Endothelial cell of umbilical vein (primary cell): ENCODE results near the gene POP5. TPM values are rescaled to one million over a fixed set of nuclear protein-coding genes. Genes with fewer than 3 reads are reported as not detected.
A peak's percentile ranks its signal among the peaks of the same experiment; 100 is the strongest.

ENCODE experiments used
- BruUV-seq: library from RNA; stranded (reverse); fragments of 400-500 nt; replicated peaks from 2 replicates; lab custom pipeline; 2021; lab: Mats Ljungman, UMichigan
- CTCF ChIA-PET: fragments of 300-600, 350-600 bp; sonication (Branson Sonifier 250); formaldehyde crosslinking; loops from one replicate; lab custom pipeline; 2021; ENCODE audit warnings: antibody characterized with exemption, inconsistent platforms; lab: Charles Lee
- POLR2A ChIA-PET: fragments of 300-600, 350-600 bp; sonication (Branson Sonifier 250); formaldehyde crosslinking; loops from one replicate; lab custom pipeline; 2021; ENCODE audit warnings: antibody characterized with exemption, inconsistent platforms; lab: Charles Lee
- DNase-seq: peaks from one replicate; pipeline ENCODE4 v3.0.0-alpha.2; 2011; ENCODE audit warnings: low read depth, low spot score
- FAIRE-seq: peaks from 2 replicates; lab custom pipeline; 2011; peaks lifted over from hg19 to GRCh38; lab: Jason Lieb, UNC
- H2AFZ ChIP-seq: 2 replicates; pipeline ENCODE4 v1.6.0; 2012; ENCODE audit warnings: low read depth, low read length, control low read depth, inconsistent platforms
- H3K27ac ChIP-seq: 2 replicates; pipeline ENCODE4 v1.5.1; 2011; ENCODE audit warnings: low read depth, mild to moderate bottlenecking, control low read depth, low read length, moderate library complexity; ENCODE audit not compliant: insufficient read depth
- H3K27me3 ChIP-seq, 2 experiments: 2 replicates each; pipeline versions ENCODE4 v1.6.0 to v1.6.1; 2011; ENCODE audit warnings: low read length in 2 of 2, mixed read lengths in 1 of 2; ENCODE audit not compliant: control insufficient read depth in 2 of 2, insufficient read depth in 2 of 2
- H3K36me3 ChIP-seq, 2 experiments: 2 replicates in 1 of 2; 3 replicates in 1 of 2; pipeline ENCODE4 v1.5.1; 2011; ENCODE audit warnings: low read length in 2 of 2, mild to moderate bottlenecking in 1 of 2, moderate library complexity in 1 of 2; ENCODE audit not compliant: control insufficient read depth in 2 of 2, insufficient read depth in 2 of 2; ENCODE audit errors: extremely low read depth in 1 of 2
- H3K4me1 ChIP-seq: 3 replicates; pipeline ENCODE4 v1.5.1; 2011; ENCODE audit warnings: mild to moderate bottlenecking, low read length; ENCODE audit not compliant: control insufficient read depth, insufficient read depth; ENCODE audit errors: extremely low read depth
- H3K4me2 ChIP-seq: 2 replicates; pipeline ENCODE4 v1.6.1; 2011; ENCODE audit warnings: low read length, control low read depth, mixed read lengths; ENCODE audit not compliant: insufficient read depth
- H3K4me3 ChIP-seq, 3 experiments: fragments of 200-600 bp in 1 of 3; sonication (generic), shearing (Covaris generic) in 1 of 3; replicated peaks in 1 of 3; 2 replicates each; pipeline ENCODE4 v1.5.1; 2011 to 2016; ENCODE audit warnings: control low read depth in 3 of 3, low read length in 3 of 3, mild to moderate bottlenecking in 2 of 3, inconsistent platforms in 1 of 3, low read depth in 1 of 3, moderate library complexity in 1 of 3; ENCODE audit not compliant: insufficient read depth in 1 of 3
- H3K79me2 ChIP-seq: 2 replicates; pipeline ENCODE4 v1.6.0; 2012; ENCODE audit warnings: low read length, inconsistent platforms; ENCODE audit not compliant: control insufficient read depth, insufficient read depth
- H3K9ac ChIP-seq: replicated peaks from 2 replicates; pipeline ENCODE3; 2011; ENCODE audit warnings: low read length, control low read depth; ENCODE audit not compliant: insufficient read depth; ENCODE audit errors: extremely low read depth
- H3K9me1 ChIP-seq: replicated peaks from 3 replicates; pipeline ENCODE4 v1.6.0; 2011; ENCODE audit warnings: mild to moderate bottlenecking, low read length; ENCODE audit not compliant: control insufficient read depth, insufficient read depth; ENCODE audit errors: extremely low read depth
- H3K9me3 ChIP-seq: replicated peaks from 2 replicates; pipeline ENCODE4 v1.5.1; 2012; ENCODE audit warnings: low read length, inconsistent platforms; ENCODE audit not compliant: control insufficient read depth, insufficient read depth
- H4K20me1 ChIP-seq: replicated peaks from 2 replicates; pipeline ENCODE3; 2011; ENCODE audit warnings: mild to moderate bottlenecking, low read length; ENCODE audit not compliant: control insufficient read depth, insufficient read depth; ENCODE audit errors: extremely low read depth
- JUN ChIP-seq: IDR thresholded peaks from 2 replicates; pipeline ENCODE4 v1.6.1; 2011; ENCODE audit warnings: borderline replicate concordance, low read depth; ENCODE audit not compliant: insufficient read length, insufficient read depth
- MAX ChIP-seq: IDR thresholded peaks from 2 replicates; pipeline ENCODE4 v1.6.1; 2011; ENCODE audit not compliant: insufficient read depth, insufficient read length
- POLR2A ChIP-seq: IDR thresholded peaks from 2 replicates; pipeline ENCODE4 v1.6.1; 2012; ENCODE audit warnings: low read depth, mild to moderate bottlenecking, control low read depth, low read length
- POLR2AphosphoS5 ChIP-seq: IDR thresholded peaks from 2 replicates; pipeline ENCODE4 v1.6.1; 2012; ENCODE audit warnings: low read depth, mild to moderate bottlenecking, control low read depth, low read length, moderate library complexity; ENCODE audit not compliant: insufficient read depth
- dilution Hi-C: fragments of 300-500 bp; cut with MboI; formaldehyde crosslinking; loops from one replicate; pipeline ENCODE4 v1.15.0; 2019; ENCODE audit warnings: low sequenced_read_pairs; ENCODE audit not compliant: extremely low pct_ligation_motif_present
- intact Hi-C: fragments of 100-400 bp; cut with micrococcal nuclease; formaldehyde crosslinking; loops from one replicate; pipeline ENCODE4 v1.10.0; 2022
- polyA plus RNA-seq, 4 experiments: library from polyadenylated mRNA; depleted of rRNA in 3 of 4; stranded (reverse) in 3 of 4; unstranded in 1 of 4; fragments of >200 nt; gene quantifications; 2 replicates each; pipeline versions ENCODE4 v1.2.1 to v1.2.3, GENCODE V29; 2011 to 2012; ENCODE audit warnings: missing spikeins in 1 of 4
- total RNA-seq: library from RNA; stranded (reverse); gene quantifications from 2 replicates; pipeline ENCODE4 v1.2.3, GENCODE V29; 2021
- TF ChIP-seq, protein P1 (sequence below), 2 donors: IDR thresholded peaks; 1 replicate in 1 of 2; 2 replicates in 1 of 2; pipeline ENCODE4 v1.5.1; 2011; ENCODE audit warnings: low read length in 2 of 2, mild to moderate bottlenecking in 2 of 2, moderate library complexity in 2 of 2, control low read depth in 1 of 2, inconsistent platforms in 1 of 2, low read depth in 1 of 2; ENCODE audit not compliant: insufficient read depth in 1 of 2; ENCODE audit errors: extremely low read depth in 1 of 2

POP5 gene
- total and polyA plus RNA-seq, 2 donors (not counting 3 experiments of a cell fraction or from before 2014, with no cell fraction given), result 25.7 to 60.2 TPM

GRCh38 chr12:120583478-120584030, 2.4 kb upstream of the POP5 start:
- H3K4me1 ChIP-seq, result peaks cover 13% of the 10 kb centered on the region
- no peaks in the 10 kb centered on the region for H3K27me3 ChIP-seq
- peaks cover 3 to 8% of the 10 kb centered on the region in 2 experiments for H3K36me3 ChIP-seq
- no peak overlapping the region for H3K9ac ChIP-seq
- no peaks in the 10 kb centered on the region for H3K79me2 ChIP-seq
- H3K9me1 ChIP-seq, result no peaks in the 10 kb centered on the region
- intact Hi-C loops, result loop anchor here (1.0 to 5.0 kb wide), 7 partner anchors 66 to 527 kb away; partner anchors contain the start of gene ACADS
- FAIRE-seq (peak; percentile 85), DNase-seq (peak; percentile 67)
- no TSS peak for BruUV-seq
- H2AFZ ChIP-seq, result peak overlapping the region; percentile 55
- no peaks in the 10 kb centered on the region for H4K20me1 ChIP-seq
- no peak overlapping the region for H3K27ac ChIP-seq
- peak overlapping the region; percentile 1 for H3K4me2 ChIP-seq
- TF ChIP-seq, protein P1, sequence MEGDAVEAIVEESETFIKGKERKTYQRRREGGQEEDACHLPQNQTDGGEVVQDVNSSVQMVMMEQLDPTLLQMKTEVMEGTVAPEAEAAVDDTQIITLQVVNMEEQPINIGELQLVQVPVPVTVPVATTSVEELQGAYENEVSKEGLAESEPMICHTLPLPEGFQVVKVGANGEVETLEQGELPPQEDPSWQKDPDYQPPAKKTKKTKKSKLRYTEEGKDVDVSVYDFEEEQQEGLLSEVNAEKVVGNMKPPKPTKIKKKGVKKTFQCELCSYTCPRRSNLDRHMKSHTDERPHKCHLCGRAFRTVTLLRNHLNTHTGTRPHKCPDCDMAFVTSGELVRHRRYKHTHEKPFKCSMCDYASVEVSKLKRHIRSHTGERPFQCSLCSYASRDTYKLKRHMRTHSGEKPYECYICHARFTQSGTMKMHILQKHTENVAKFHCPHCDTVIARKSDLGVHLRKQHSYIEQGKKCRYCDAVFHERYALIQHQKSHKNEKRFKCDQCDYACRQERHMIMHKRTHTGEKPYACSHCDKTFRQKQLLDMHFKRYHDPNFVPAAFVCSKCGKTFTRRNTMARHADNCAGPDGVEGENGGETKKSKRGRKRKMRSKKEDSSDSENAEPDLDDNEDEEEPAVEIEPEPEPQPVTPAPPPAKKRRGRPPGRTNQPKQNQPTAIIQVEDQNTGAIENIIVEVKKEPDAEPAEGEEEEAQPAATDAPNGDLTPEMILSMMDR (IDR thresholded peaks at IDR 0.05; ENCODE audit: extremely low read depth in 1 of 2, insufficient read depth in 1 of 2, low read depth in 1 of 2, low read length in 2 of 2), result peak; percentile 92 to 94
- TF ChIP-seq MAX (no peak), POLR2A (no peak), JUN (no peak), POLR2AphosphoS5 (no peak)
- dilution Hi-C loops, result no loop called here
- no peak overlapping the region for H3K4me3 ChIP-seq
- ChIA-PET POLR2A (no interaction called here), CTCF (interaction anchor here (0.6 to 6.6 kb wide), 14 partner anchors 63 to 529 kb away, joined by 3 to 99 read pairs (median 4); partner anchors contain the start of gene UNC119B)
- H3K9me3 ChIP-seq, result no peaks in the 10 kb centered on the region
